GM13977 (cell line): ENCODE data around the gene NALCN.

ENCODE experiments used
- DNase-seq: peaks from one replicate; pipeline ENCODE4 v3.0.0; 2012; ENCODE audit warnings: low spot score
- in situ Hi-C: fragments of 300-500 bp; cut with MboI; formaldehyde crosslinking; loops from one replicate; pipeline ENCODE4 v1.12.0; 2022; ENCODE audit warnings: low sequenced_read_pairs, low pct_unique_long_range_greater_than_20kb, mixed read lengths, inconsistent platforms; ENCODE audit not compliant: unreplicated experiment
- TF ChIP-seq, protein P1 (sequence below): IDR thresholded peaks from 2 replicates; pipeline ENCODE4 v1.5.1; 2012; ENCODE audit warnings: mild to moderate bottlenecking, control low read depth; ENCODE audit not compliant: insufficient read depth; ENCODE audit errors: extremely low read depth, missing control alignments

Gene NALCN

DNA sequence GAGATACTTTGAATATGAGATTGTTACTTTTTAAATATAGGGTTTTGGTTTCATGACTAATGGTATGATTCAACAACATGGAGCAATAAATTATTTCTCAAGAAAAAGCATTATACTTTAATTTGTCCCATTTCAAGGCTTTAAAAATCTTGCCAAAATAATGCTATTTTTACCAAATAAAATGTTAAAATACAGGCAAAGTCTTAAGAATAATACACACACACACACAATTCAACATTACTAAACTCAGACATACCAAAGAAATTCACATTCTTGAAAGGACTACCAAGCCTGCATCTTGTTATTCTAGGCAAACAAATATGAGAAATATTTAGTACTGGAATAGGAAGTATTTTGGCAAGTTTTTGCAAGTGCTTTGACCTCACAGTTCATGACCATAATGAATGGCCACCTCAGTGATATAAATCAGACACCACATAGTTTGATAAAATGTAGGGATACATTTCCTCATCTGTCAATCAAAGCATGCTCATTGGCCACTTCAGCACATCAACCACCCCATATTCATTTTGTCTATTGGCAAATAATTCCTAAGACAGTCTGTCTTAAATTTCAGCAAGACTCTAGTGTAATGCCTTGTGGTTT is 107.2 kb downstream of the NALCN start:
- TF ChIP-seq, protein P1, sequence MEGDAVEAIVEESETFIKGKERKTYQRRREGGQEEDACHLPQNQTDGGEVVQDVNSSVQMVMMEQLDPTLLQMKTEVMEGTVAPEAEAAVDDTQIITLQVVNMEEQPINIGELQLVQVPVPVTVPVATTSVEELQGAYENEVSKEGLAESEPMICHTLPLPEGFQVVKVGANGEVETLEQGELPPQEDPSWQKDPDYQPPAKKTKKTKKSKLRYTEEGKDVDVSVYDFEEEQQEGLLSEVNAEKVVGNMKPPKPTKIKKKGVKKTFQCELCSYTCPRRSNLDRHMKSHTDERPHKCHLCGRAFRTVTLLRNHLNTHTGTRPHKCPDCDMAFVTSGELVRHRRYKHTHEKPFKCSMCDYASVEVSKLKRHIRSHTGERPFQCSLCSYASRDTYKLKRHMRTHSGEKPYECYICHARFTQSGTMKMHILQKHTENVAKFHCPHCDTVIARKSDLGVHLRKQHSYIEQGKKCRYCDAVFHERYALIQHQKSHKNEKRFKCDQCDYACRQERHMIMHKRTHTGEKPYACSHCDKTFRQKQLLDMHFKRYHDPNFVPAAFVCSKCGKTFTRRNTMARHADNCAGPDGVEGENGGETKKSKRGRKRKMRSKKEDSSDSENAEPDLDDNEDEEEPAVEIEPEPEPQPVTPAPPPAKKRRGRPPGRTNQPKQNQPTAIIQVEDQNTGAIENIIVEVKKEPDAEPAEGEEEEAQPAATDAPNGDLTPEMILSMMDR, result no peak
- no peak for DNase-seq
- in situ Hi-C loops, result no loop called here

GRCh38 chr13:101308247-101309013 is 107.9 kb downstream of the NALCN start:
- no peak for DNase-seq
- TF ChIP-seq, protein P1, result no peak
- in situ Hi-C loops, result no loop called here

GRCh38 chr13:101307181-101307701 is 109.1 kb downstream of the NALCN start:
- TF ChIP-seq, protein P1, result no peak
- in situ Hi-C loops, result no loop called here
- DNase-seq, result no peak

GRCh38 chr13:101306773-101307172 is 109.5 kb downstream of the NALCN start:
- in situ Hi-C loops, result no loop called here
- TF ChIP-seq, protein P1, result no peak
- no peak for DNase-seq

DNA sequence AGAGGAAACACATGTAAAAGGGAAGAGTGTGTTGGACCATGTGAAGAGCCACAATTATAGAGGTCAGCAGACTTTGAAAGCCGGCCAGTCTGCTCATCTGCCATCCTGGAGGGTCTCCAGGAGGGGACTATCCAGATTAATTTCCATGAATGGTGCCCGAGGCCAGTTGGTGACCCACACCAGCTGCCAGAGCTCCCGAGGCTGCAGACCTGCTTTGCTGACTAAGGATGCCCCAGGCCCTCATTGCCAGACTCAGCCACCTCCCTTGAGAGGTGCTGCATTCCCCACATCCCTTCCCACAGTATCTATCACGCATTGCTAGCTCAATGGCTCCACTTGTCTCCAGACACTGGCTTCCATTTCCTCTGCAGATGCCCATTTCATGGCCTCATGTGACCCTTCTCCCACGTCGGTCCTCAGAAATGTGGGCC is 110.3 kb downstream of the NALCN start:
- in situ Hi-C loops, result no loop called here
- TF ChIP-seq, protein P1, result no peak
- DNase-seq, result no peak

- DNase-seq, result no peak
- TF ChIP-seq, protein P1, result no peak
- in situ Hi-C loops, result no loop called here
These were observed 112.8 kb downstream of the NALCN start for GRCh38 chr13:101303521-101303920.
